ENCODE results near the gene PYDC1. TPM values are rescaled to one million over a fixed set of nuclear protein-coding genes. Genes with fewer than 3 reads are reported as not detected.

The PYDC1 gene
- total and polyA plus RNA-seq, 2 of the 13 experiments (the other 11 are each of a cell fraction or from before 2014, with no cell fraction given), result not detected

GRCh38 chr16:31179747-31180459 is 37.0 kb downstream of the PYDC1 start, which contains the start of gene FUS (continued):
- TF ChIP-seq ZNF687 (CRISPR knock-in tag; IDR thresholded peaks at IDR 0.05), result no peak; the same call in 1 of the 2 replicates
- peak; percentile 84; the same call in 1 of the 2 replicates for TF ChIP-seq ZNF224 (CRISPR knock-in tag; IDR thresholded peaks at IDR 0.05)
- TF ChIP-seq FUBP1 (CRISPR knock-in tag; IDR thresholded peaks at IDR 0.05; ENCODE audit: borderline replicate concordance), result no peak; the same call in 1 of the 2 replicates
- TF ChIP-seq DBP (CRISPR knock-in tag; IDR thresholded peaks at IDR 0.05; ENCODE audit: not compliant biosample characterization), result peak; percentile 26
- peak; percentile 68 for TF ChIP-seq ZSCAN9 (CRISPR knock-in tag; IDR thresholded peaks at IDR 0.05; ENCODE audit: borderline replicate concordance)
- peak; percentile 97 for TF ChIP-seq STAT5B (CRISPR knock-in tag; IDR thresholded peaks at IDR 0.05)
- TF ChIP-seq KLF15 (CRISPR knock-in tag; IDR thresholded peaks at IDR 0.05; ENCODE audit: borderline replicate concordance), result no peak; the same call in 1 of the 2 replicates
- TF ChIP-seq ZNF75D (CRISPR knock-in tag; IDR thresholded peaks at IDR 0.05; ENCODE audit: borderline replicate concordance), result peak; percentile 71; the same call in 1 of the 2 replicates
- peak; percentile 82 for TF ChIP-seq TMF1 (CRISPR knock-in tag; IDR thresholded peaks at IDR 0.05; ENCODE audit: low read depth)
- peak; percentile 60 for TF ChIP-seq PPARG (CRISPR knock-in tag; conservative IDR thresholded peaks at IDR 0.05)
- TF ChIP-seq AFF4 (CRISPR knock-in tag; IDR thresholded peaks at IDR 0.05), result peak; percentile 96
- peak; percentile 96 for TF ChIP-seq SMAD9 (CRISPR knock-in tag; IDR thresholded peaks at IDR 0.05)
- TF ChIP-seq ATF2 (CRISPR knock-in tag; IDR thresholded peaks at IDR 0.05), result peak; percentile 56; the same call in 1 of the 2 replicates

Measured in HepG2 (cell line).